Activated CD4-positive, alpha-beta T cell treated with anti-CD3 and anti-CD28 coated beads for 36 hours (primary cell): Measurements from ENCODE around the gene ARHGAP15. TPM values are rescaled to one million over a fixed set of nuclear protein-coding genes. Genes with fewer than 3 reads are reported as not detected.

Source experiments
- ATAC-seq: fragments of 200-7000 bp; cut with Tn5 transposase; one replicate; pipeline ENCODE4 v1.10.0; 2021; ENCODE audit warnings: mild to moderate bottlenecking, moderate library complexity
- CTCF ChIA-PET: fragments of 350-600 bp; sonication (Branson Sonifier 250); formaldehyde crosslinking; loops from one replicate; lab custom pipeline; 2021; ENCODE audit warnings: antibody characterized with exemption; lab: Charles Lee
- POLR2A ChIA-PET: fragments of 350-600 bp; sonication (Branson Sonifier 250); formaldehyde crosslinking; loops from one replicate; lab custom pipeline; 2021; ENCODE audit warnings: antibody characterized with exemption, inconsistent platforms; lab: Charles Lee
- DNase-seq: peaks from one replicate; pipeline ENCODE4 v3.0.0-alpha.2; 2020
- H3K27ac Mint-ChIP-seq: one replicate; pipeline ENCODE4 v1.8.0; 2021; ENCODE audit warnings: mixed read lengths
- H3K27me3 Mint-ChIP-seq: one replicate; pipeline ENCODE4 v1.8.0; 2021; ENCODE audit warnings: mixed read lengths
- H3K36me3 Mint-ChIP-seq: one replicate; pipeline ENCODE4 v1.8.0; 2021; ENCODE audit warnings: low read depth, mixed read lengths
- H3K4me1 Mint-ChIP-seq: one replicate; pipeline ENCODE4 v1.8.0; 2021; ENCODE audit warnings: mixed read lengths
- H3K4me3 Mint-ChIP-seq: one replicate; pipeline ENCODE4 v1.8.0; 2021; ENCODE audit warnings: mild to moderate bottlenecking, moderate library complexity, mixed read lengths
- H3K9me3 Mint-ChIP-seq: one replicate; pipeline ENCODE4 v1.8.0; 2021; ENCODE audit warnings: low read depth, mixed read lengths
- intact Hi-C, 2 experiments: fragments of 100-400 bp; cut with DNase I in 1 of 2; cut with micrococcal nuclease in 1 of 2; formaldehyde crosslinking; loops; one replicate each; pipeline versions ENCODE4 v1.14.2 to v1.15.1; 2022 to 2024; cut with DNase I, micrococcal nuclease
- total RNA-seq, 2 experiments: library from RNA; stranded (reverse); gene quantifications; one replicate each; pipeline ENCODE4 v1.2.3, GENCODE V29; 2021

Gene ARHGAP15
- total RNA-seq, 2 experiments from 2014 or later, result 62.6 to 64.3 TPM

GRCh38 chr2:143551971-143552650 lies 422.9 kb downstream of the ARHGAP15 start:
- H3K27me3 Mint-ChIP-seq, result no peaks in the 10 kb centered on the region
- no peak for DNase-seq
- no peaks in the 10 kb centered on the region for H3K9me3 Mint-ChIP-seq
- CTCF ChIA-PET, result no interaction called here
- no peak overlapping the region for H3K4me3 Mint-ChIP-seq
- ATAC-seq, result no peak
- peaks cover 8% of the 10 kb centered on the region for H3K4me1 Mint-ChIP-seq
- peaks cover 15% of the 10 kb centered on the region for H3K36me3 Mint-ChIP-seq
- intact Hi-C loops, result no loop called here
- POLR2A ChIA-PET, result no interaction called here
- no peak overlapping the region for H3K27ac Mint-ChIP-seq

GRCh38 chr2:143553261-143553660 lies 424.0 kb downstream of the ARHGAP15 start:
- no peak overlapping the region for H3K4me3 Mint-ChIP-seq

GRCh38 chr2:143558665-143559064 lies 429.4 kb downstream of the ARHGAP15 start:
- CTCF ChIA-PET, result no interaction called here
- H3K4me3 Mint-ChIP-seq, result no peak overlapping the region
- H3K36me3 Mint-ChIP-seq, result peaks cover 36% of the 10 kb centered on the region

More at GRCh38 chr2:143553261-143553660, 424.0 kb downstream of the ARHGAP15 start:
- Mint-ChIP-seq H3K27me3 (no peaks in the 10 kb centered on the region), H3K9me3 (no peaks in the 10 kb centered on the region), H3K27ac (no peak overlapping the region), H3K4me1 (peaks cover 11% of the 10 kb centered on the region), H3K36me3 (peaks cover 21% of the 10 kb centered on the region)
- POLR2A ChIA-PET, result interaction anchor here (0.5 kb wide), 1 partner anchor 28 kb away, joined by 3 read pairs; no protein-coding TSS in a partner anchor
- intact Hi-C loops, result no loop called here
- ATAC-seq (peak; percentile 97), DNase-seq (peak; percentile 52)
- CTCF ChIA-PET, result interaction anchor here (1.0 to 1.4 kb wide), 2 partner anchors 11 to 24 kb away, joined by 3 to 4 read pairs; no protein-coding TSS in a partner anchor

GRCh38 chr2:143559147-143559546 lies 429.9 kb downstream of the ARHGAP15 start:
- no peaks in the 10 kb centered on the region for H3K27me3 Mint-ChIP-seq
- intact Hi-C loops, result no loop called here
- no peak overlapping the region for H3K4me3 Mint-ChIP-seq
- ChIA-PET CTCF (no interaction called here), POLR2A (no interaction called here)
- peaks cover 11% of the 10 kb centered on the region for H3K4me1 Mint-ChIP-seq
- no peak overlapping the region for H3K27ac Mint-ChIP-seq
- DNase-seq (no peak), ATAC-seq (no peak)
- no peaks in the 10 kb centered on the region for H3K9me3 Mint-ChIP-seq
- H3K36me3 Mint-ChIP-seq, result peaks cover 41% of the 10 kb centered on the region

More at GRCh38 chr2:143558665-143559064, 429.4 kb downstream of the ARHGAP15 start:
- DNase-seq (no peak), ATAC-seq (peak; percentile 39)
- Mint-ChIP-seq H3K4me1 (peaks cover 11% of the 10 kb centered on the region), H3K27me3 (no peaks in the 10 kb centered on the region), H3K9me3 (no peaks in the 10 kb centered on the region), H3K27ac (no peak overlapping the region)
- POLR2A ChIA-PET, result no interaction called here
- intact Hi-C loops, result no loop called here

- Mint-ChIP-seq H3K27ac (no peak overlapping the region), H3K36me3 (peaks cover 45% of the 10 kb centered on the region)
- DNase-seq, result no peak
Observed at GRCh38 chr2:143560724-143561123, 431.5 kb downstream of the ARHGAP15 start.

GRCh38 chr2:143564419-143564818 lies 435.2 kb downstream of the ARHGAP15 start:
- no peak for ATAC-seq
- Mint-ChIP-seq H3K4me1 (peaks cover 2% of the 10 kb centered on the region), H3K36me3 (peaks cover 47% of the 10 kb centered on the region), H3K27ac (no peak overlapping the region), H3K4me3 (no peak overlapping the region), H3K27me3 (no peaks in the 10 kb centered on the region), H3K9me3 (no peaks in the 10 kb centered on the region)
- no peak for DNase-seq
- intact Hi-C loops, result no loop called here
- POLR2A ChIA-PET, result no interaction called here
- CTCF ChIA-PET, result interaction anchor here (0.6 to 0.9 kb wide), 2 partner anchors 10 to 182 kb away, joined by 3 to 4 read pairs; no protein-coding TSS in a partner anchor

More at GRCh38 chr2:143560724-143561123, 431.5 kb downstream of the ARHGAP15 start:
- ATAC-seq, result no peak
- Mint-ChIP-seq H3K4me3 (no peak overlapping the region), H3K4me1 (peaks cover 11% of the 10 kb centered on the region), H3K9me3 (no peaks in the 10 kb centered on the region), H3K27me3 (no peaks in the 10 kb centered on the region)
- POLR2A ChIA-PET, result no interaction called here
- intact Hi-C loops, result no loop called here
- CTCF ChIA-PET, result no interaction called here

GRCh38 chr2:143571747-143572146 lies 442.5 kb downstream of the ARHGAP15 start:
- H3K9me3 Mint-ChIP-seq, result no peaks in the 10 kb centered on the region
- no peak overlapping the region for H3K4me3 Mint-ChIP-seq
- DNase-seq, result no peak
- ATAC-seq, result no peak
- POLR2A ChIA-PET, result no interaction called here
- H3K27ac Mint-ChIP-seq, result no peak overlapping the region
- H3K27me3 Mint-ChIP-seq, result no peaks in the 10 kb centered on the region
- CTCF ChIA-PET, result interaction anchor here (0.7 kb wide), 1 partner anchor 1511 kb away, joined by 3 read pairs; no protein-coding TSS in a partner anchor
- H3K4me1 Mint-ChIP-seq, result peaks cover 10% of the 10 kb centered on the region
- H3K36me3 Mint-ChIP-seq, result peaks cover 25% of the 10 kb centered on the region
- intact Hi-C loops, result no loop called here

- Mint-ChIP-seq H3K4me3 (no peak overlapping the region), H3K36me3 (peaks cover 22% of the 10 kb centered on the region), H3K4me1 (peaks cover 12% of the 10 kb centered on the region), H3K9me3 (no peaks in the 10 kb centered on the region), H3K27ac (no peak overlapping the region), H3K27me3 (no peaks in the 10 kb centered on the region)
- ChIA-PET POLR2A (no interaction called here), CTCF (interaction anchor here (0.7 kb wide), 1 partner anchor 1510 kb away, joined by 3 read pairs; no protein-coding TSS in a partner anchor)
- ATAC-seq (no peak), DNase-seq (no peak)
- intact Hi-C loops, result no loop called here
Observed at GRCh38 chr2:143572421-143572820, 443.2 kb downstream of the ARHGAP15 start.

GRCh38 chr2:143574069-143574468 lies 444.9 kb downstream of the ARHGAP15 start:
- Mint-ChIP-seq H3K27me3 (no peaks in the 10 kb centered on the region), H3K27ac (no peak overlapping the region), H3K4me1 (peaks cover 12% of the 10 kb centered on the region), H3K36me3 (peaks cover 9% of the 10 kb centered on the region), H3K9me3 (no peaks in the 10 kb centered on the region), H3K4me3 (no peak overlapping the region)
- no peak for ATAC-seq
- POLR2A ChIA-PET, result no interaction called here
- CTCF ChIA-PET, result no interaction called here
- intact Hi-C loops, result no loop called here
- no peak for DNase-seq

- Mint-ChIP-seq H3K27me3 (no peaks in the 10 kb centered on the region), H3K4me1 (peaks cover 10% of the 10 kb centered on the region), H3K27ac (no peak overlapping the region), H3K9me3 (no peaks in the 10 kb centered on the region), H3K4me3 (no peak overlapping the region), H3K36me3 (peaks cover 12% of the 10 kb centered on the region)
- no peak for DNase-seq
- intact Hi-C loops, result no loop called here
- POLR2A ChIA-PET, result no interaction called here
- no peak for ATAC-seq
- CTCF ChIA-PET, result no interaction called here
Observed at GRCh38 chr2:143575340-143575739, 446.1 kb downstream of the ARHGAP15 start.

- Mint-ChIP-seq H3K27ac (no peak overlapping the region), H3K4me1 (peaks cover 21% of the 10 kb centered on the region), H3K27me3 (no peaks in the 10 kb centered on the region), H3K36me3 (peaks cover 21% of the 10 kb centered on the region), H3K9me3 (no peaks in the 10 kb centered on the region), H3K4me3 (no peak overlapping the region)
- ATAC-seq (no peak), DNase-seq (no peak)
- CTCF ChIA-PET, result interaction anchor here (1.0 to 1.6 kb wide), 2 partner anchors 24 to 30 kb away, joined by 3 read pairs; no protein-coding TSS in a partner anchor
- POLR2A ChIA-PET, result no interaction called here
- intact Hi-C loops, result no loop called here
Observed at GRCh38 chr2:143577489-143577888, 448.3 kb downstream of the ARHGAP15 start.

GRCh38 chr2:143579456-143579855 lies 450.2 kb downstream of the ARHGAP15 start:
- CTCF ChIA-PET, result interaction anchor here (0.9 to 1.0 kb wide), 2 partner anchors 25 to 32 kb away, joined by 3 read pairs; no protein-coding TSS in a partner anchor
- H3K27ac Mint-ChIP-seq, result no peak overlapping the region
- POLR2A ChIA-PET, result no interaction called here
- peaks cover 31% of the 10 kb centered on the region for H3K36me3 Mint-ChIP-seq
- H3K9me3 Mint-ChIP-seq, result peaks cover 3% of the 10 kb centered on the region
- no peak overlapping the region for H3K4me3 Mint-ChIP-seq
- no peak for DNase-seq
- intact Hi-C loops, result no loop called here
- no peak for ATAC-seq
- no peaks in the 10 kb centered on the region for H3K27me3 Mint-ChIP-seq
- H3K4me1 Mint-ChIP-seq, result peaks cover 21% of the 10 kb centered on the region
